ENCODE measurements around the gene CLNK.

CLNK gene

DNA sequence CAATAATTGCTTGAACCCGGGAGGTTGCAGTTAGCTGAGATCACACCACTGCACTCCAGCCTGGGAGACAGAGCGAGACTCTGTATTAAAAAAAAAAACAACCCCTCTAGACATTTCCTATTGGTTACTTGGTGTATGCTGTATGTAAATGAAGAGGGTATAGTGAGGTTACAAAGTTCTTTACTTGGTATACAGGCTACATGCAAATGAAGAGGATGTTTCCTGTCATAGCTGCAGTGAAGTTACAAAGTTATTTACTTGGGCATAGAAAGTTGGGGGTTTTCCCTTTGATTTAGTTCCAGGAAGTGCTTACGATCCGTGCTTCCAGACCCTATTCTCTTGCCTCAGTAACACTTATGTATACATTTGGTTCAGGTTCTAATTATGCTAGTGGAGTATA is 38.4 kb upstream of the CLNK start:
- H3K27me3 ChIP-seq (ENCODE audit: low read depth, low read length), result no peaks in the 10 kb centered on the region
- no peaks in the 10 kb centered on the region for H3K36me3 ChIP-seq (ENCODE audit: control insufficient read depth in 1 of 2, insufficient read depth in 2 of 2, low read length in 2 of 2)
- H3K9me3 ChIP-seq (ENCODE audit: control insufficient read depth in 1 of 2, low read length in 2 of 2), result no peaks in the 10 kb centered on the region
- H3K27ac ChIP-seq (ENCODE audit: low read length), result no peak overlapping the region
- no peak overlapping the region for H3K4me3 ChIP-seq (ENCODE audit: low read depth in 1 of 2, low read length in 2 of 2)
- H3K4me1 ChIP-seq (ENCODE audit: control insufficient read depth in 1 of 2, insufficient read depth in 2 of 2, low read length in 2 of 2), result no peaks in the 10 kb centered on the region

GRCh38 chr4:10721616-10722015 is 37.0 kb upstream of the CLNK start:
- no peaks in the 10 kb centered on the region for H3K4me1 ChIP-seq (ENCODE audit: control insufficient read depth in 1 of 2, insufficient read depth in 2 of 2, low read length in 2 of 2)
- no peak overlapping the region for H3K4me3 ChIP-seq (ENCODE audit: low read depth in 1 of 2, low read length in 2 of 2)
- H3K27ac ChIP-seq (ENCODE audit: low read length), result no peak overlapping the region
- no peaks in the 10 kb centered on the region for H3K9me3 ChIP-seq (ENCODE audit: control insufficient read depth in 1 of 2, low read length in 2 of 2)
- H3K36me3 ChIP-seq (ENCODE audit: control insufficient read depth in 1 of 2, insufficient read depth in 2 of 2, low read length in 2 of 2), result no peaks in the 10 kb centered on the region
- no peaks in the 10 kb centered on the region for H3K27me3 ChIP-seq (ENCODE audit: low read depth, low read length)

DNA sequence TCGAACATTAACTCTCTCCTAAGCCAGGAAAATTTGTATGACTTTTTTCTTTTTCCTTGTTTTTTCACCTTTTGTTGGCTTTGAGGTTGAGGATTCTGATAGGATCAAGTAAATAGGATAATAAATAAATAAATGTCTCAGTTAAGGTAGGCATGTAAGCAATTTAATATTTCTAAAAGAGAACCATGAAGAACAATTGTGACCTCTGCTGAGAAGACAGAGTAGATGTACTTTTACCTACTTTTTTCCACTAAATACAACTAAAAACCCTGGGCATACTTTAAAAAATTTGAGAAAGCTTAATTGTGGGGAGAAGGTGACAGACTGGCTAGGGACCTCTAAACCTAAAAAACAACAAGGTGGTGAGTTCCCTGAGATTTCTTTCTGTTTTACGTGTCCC is 31.6 kb upstream of the CLNK start:
- H3K4me1 ChIP-seq (ENCODE audit: control insufficient read depth in 1 of 2, insufficient read depth in 2 of 2, low read length in 2 of 2), result no peaks in the 10 kb centered on the region
- no peak overlapping the region for H3K4me3 ChIP-seq (ENCODE audit: low read depth in 1 of 2, low read length in 2 of 2)
- H3K36me3 ChIP-seq (ENCODE audit: control insufficient read depth in 1 of 2, insufficient read depth in 2 of 2, low read length in 2 of 2), result no peaks in the 10 kb centered on the region

GRCh38 chr4:10715696-10716095 is 31.1 kb upstream of the CLNK start:
- H3K27ac ChIP-seq (ENCODE audit: low read length), result no peak overlapping the region
- no peaks in the 10 kb centered on the region for H3K9me3 ChIP-seq (ENCODE audit: control insufficient read depth in 1 of 2, low read length in 2 of 2)
- no peaks in the 10 kb centered on the region for H3K36me3 ChIP-seq (ENCODE audit: control insufficient read depth in 1 of 2, insufficient read depth in 2 of 2, low read length in 2 of 2)
- no peaks in the 10 kb centered on the region for H3K27me3 ChIP-seq (ENCODE audit: low read depth, low read length)
- no peaks in the 10 kb centered on the region for H3K4me1 ChIP-seq (ENCODE audit: control insufficient read depth in 1 of 2, insufficient read depth in 2 of 2, low read length in 2 of 2)
- no peak overlapping the region for H3K4me3 ChIP-seq (ENCODE audit: low read depth in 1 of 2, low read length in 2 of 2)

More for the DNA sequence above, 31.6 kb upstream of the CLNK start:
- H3K27ac ChIP-seq (ENCODE audit: low read length), result no peak overlapping the region
- no peaks in the 10 kb centered on the region for H3K9me3 ChIP-seq (ENCODE audit: control insufficient read depth in 1 of 2, low read length in 2 of 2)
- H3K27me3 ChIP-seq (ENCODE audit: low read depth, low read length), result no peaks in the 10 kb centered on the region

DNA sequence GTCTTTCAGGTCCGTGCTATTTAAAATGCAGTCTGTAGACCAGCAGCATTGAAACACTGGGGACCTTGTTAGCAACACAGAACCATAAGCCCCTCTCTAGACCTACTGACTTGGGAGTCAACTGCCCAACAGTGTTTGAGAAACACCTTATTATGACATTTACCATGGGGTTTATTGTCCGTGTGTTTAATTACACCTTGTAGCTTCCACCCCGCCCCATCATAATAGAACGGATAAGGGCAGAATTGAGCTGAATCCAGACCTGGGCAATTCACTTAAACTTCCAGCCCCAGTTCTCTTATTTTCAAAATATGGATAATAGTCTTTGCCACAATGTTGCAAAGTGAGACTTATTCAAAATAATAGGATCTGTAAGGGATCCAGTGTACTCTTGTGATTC is 30.6 kb upstream of the CLNK start:
- no peak overlapping the region for H3K4me3 ChIP-seq (ENCODE audit: low read depth in 1 of 2, low read length in 2 of 2)
- H3K9me3 ChIP-seq (ENCODE audit: control insufficient read depth in 1 of 2, low read length in 2 of 2), result no peaks in the 10 kb centered on the region
- H3K27ac ChIP-seq (ENCODE audit: low read length), result no peak overlapping the region
- no peaks in the 10 kb centered on the region for H3K36me3 ChIP-seq (ENCODE audit: control insufficient read depth in 1 of 2, insufficient read depth in 2 of 2, low read length in 2 of 2)
- H3K27me3 ChIP-seq (ENCODE audit: low read depth, low read length), result no peaks in the 10 kb centered on the region
- no peaks in the 10 kb centered on the region for H3K4me1 ChIP-seq (ENCODE audit: control insufficient read depth in 1 of 2, insufficient read depth in 2 of 2, low read length in 2 of 2)

DNA sequence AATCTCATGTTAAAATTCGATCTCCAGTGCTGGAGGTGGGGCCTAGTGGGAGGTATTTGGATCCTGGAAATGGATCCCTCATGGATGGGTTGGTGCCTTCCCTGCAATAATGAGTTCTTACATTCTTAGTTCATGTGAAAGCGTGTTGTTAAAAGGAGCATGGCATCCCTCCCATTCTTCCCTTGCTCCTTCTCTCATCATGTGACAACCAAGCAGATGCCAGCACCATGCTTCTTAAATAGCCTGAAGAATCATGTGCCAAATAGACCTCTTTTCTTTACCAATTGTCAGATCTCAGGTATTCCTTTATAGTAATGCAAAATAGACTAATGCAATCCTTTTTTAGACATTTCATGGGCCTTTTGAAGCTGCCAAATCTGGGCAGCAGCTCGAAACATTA is 29.0 kb upstream of the CLNK start:
- Histone ChIP-seq H3K27me3 (ENCODE audit: low read depth, low read length) (no peaks in the 10 kb centered on the region), H3K4me1 (ENCODE audit: control insufficient read depth in 1 of 2, insufficient read depth in 2 of 2, low read length in 2 of 2) (no peaks in the 10 kb centered on the region), H3K4me3 (ENCODE audit: low read depth in 1 of 2, low read length in 2 of 2) (no peak overlapping the region), H3K9me3 (ENCODE audit: control insufficient read depth in 1 of 2, low read length in 2 of 2) (no peaks in the 10 kb centered on the region), H3K36me3 (ENCODE audit: control insufficient read depth in 1 of 2, insufficient read depth in 2 of 2, low read length in 2 of 2) (no peaks in the 10 kb centered on the region), H3K27ac (ENCODE audit: low read length) (no peak overlapping the region)

DNA sequence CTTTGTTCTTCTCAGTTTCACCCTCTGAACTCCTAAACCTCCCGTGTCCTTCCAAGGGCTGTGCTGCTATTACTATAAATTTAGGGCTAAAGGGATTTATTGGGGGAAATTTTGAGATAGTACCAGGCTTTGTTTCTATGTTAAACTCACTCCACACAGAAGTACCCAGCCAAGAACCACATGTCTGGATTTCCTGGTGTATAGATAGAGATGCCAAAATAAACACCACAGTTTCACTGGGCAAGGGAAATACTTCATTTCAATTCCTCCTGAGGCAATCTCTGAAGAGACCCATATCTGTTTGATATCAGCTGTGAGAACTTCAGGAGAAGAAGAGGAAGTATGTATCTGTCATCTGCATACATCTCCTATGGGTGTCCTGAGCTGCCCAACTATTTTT is 21.7 kb upstream of the CLNK start:
- Histone ChIP-seq H3K27ac (ENCODE audit: low read length) (no peak overlapping the region), H3K9me3 (ENCODE audit: control insufficient read depth in 1 of 2, low read length in 2 of 2) (no peaks in the 10 kb centered on the region), H3K4me1 (ENCODE audit: control insufficient read depth in 1 of 2, insufficient read depth in 2 of 2, low read length in 2 of 2) (no peaks in the 10 kb centered on the region), H3K27me3 (ENCODE audit: low read depth, low read length) (no peaks in the 10 kb centered on the region), H3K4me3 (ENCODE audit: low read depth in 1 of 2, low read length in 2 of 2) (no peak overlapping the region), H3K36me3 (ENCODE audit: control insufficient read depth in 1 of 2, insufficient read depth in 2 of 2, low read length in 2 of 2) (no peaks in the 10 kb centered on the region)

DNA sequence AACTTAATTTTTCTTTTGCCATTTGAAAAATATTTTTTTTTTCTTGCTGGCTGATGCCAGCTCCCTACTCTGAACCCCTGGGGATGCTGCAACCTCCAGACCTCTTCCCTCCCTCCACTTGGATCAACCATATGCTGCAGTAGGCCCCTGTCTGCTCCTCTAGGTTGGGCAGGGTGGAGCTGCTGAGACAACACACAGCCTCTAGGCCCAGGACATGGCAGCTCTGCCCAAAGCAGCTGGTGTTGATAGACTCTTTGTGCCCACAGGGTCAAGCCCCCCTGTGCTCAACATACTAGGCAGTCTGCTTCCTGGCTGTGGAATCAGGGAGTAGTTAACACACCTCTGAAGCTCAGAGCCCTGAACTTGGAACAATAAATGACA is 19.9 kb upstream of the CLNK start:
- no peaks in the 10 kb centered on the region for H3K4me1 ChIP-seq (ENCODE audit: control insufficient read depth in 1 of 2, insufficient read depth in 2 of 2, low read length in 2 of 2)
- H3K27me3 ChIP-seq (ENCODE audit: low read depth, low read length), result no peaks in the 10 kb centered on the region
- no peaks in the 10 kb centered on the region for H3K9me3 ChIP-seq (ENCODE audit: control insufficient read depth in 1 of 2, low read length in 2 of 2)
- no peak overlapping the region for H3K4me3 ChIP-seq (ENCODE audit: low read depth in 1 of 2, low read length in 2 of 2)
- H3K27ac ChIP-seq (ENCODE audit: low read length), result no peak overlapping the region
- H3K36me3 ChIP-seq (ENCODE audit: control insufficient read depth in 1 of 2, insufficient read depth in 2 of 2, low read length in 2 of 2), result no peaks in the 10 kb centered on the region

GRCh38 chr4:10703766-10704429 is 19.3 kb upstream of the CLNK start:
- H3K4me3 ChIP-seq (ENCODE audit: low read depth in 1 of 2, low read length in 2 of 2), result no peak overlapping the region
- no peaks in the 10 kb centered on the region for H3K4me1 ChIP-seq (ENCODE audit: control insufficient read depth in 1 of 2, insufficient read depth in 2 of 2, low read length in 2 of 2)
- no peak overlapping the region for H3K27ac ChIP-seq (ENCODE audit: low read length)
- H3K9me3 ChIP-seq (ENCODE audit: control insufficient read depth in 1 of 2, low read length in 2 of 2), result no peaks in the 10 kb centered on the region
- H3K27me3 ChIP-seq (ENCODE audit: low read depth, low read length), result no peaks in the 10 kb centered on the region
- no peaks in the 10 kb centered on the region for H3K36me3 ChIP-seq (ENCODE audit: control insufficient read depth in 1 of 2, insufficient read depth in 2 of 2, low read length in 2 of 2)

- H3K36me3 ChIP-seq (ENCODE audit: control insufficient read depth in 1 of 2, insufficient read depth in 2 of 2, low read length in 2 of 2), result no peaks in the 10 kb centered on the region
- no peaks in the 10 kb centered on the region for H3K4me1 ChIP-seq (ENCODE audit: control insufficient read depth in 1 of 2, insufficient read depth in 2 of 2, low read length in 2 of 2)
- H3K27me3 ChIP-seq (ENCODE audit: low read depth, low read length), result no peaks in the 10 kb centered on the region
- H3K9me3 ChIP-seq (ENCODE audit: control insufficient read depth in 1 of 2, low read length in 2 of 2), result peaks cover 0 to 4% of the 10 kb centered on the region in 2 donors
- no peak overlapping the region for H3K4me3 ChIP-seq (ENCODE audit: low read depth in 1 of 2, low read length in 2 of 2)
- H3K27ac ChIP-seq (ENCODE audit: low read length), result no peak overlapping the region
These were observed 18.6 kb upstream of the CLNK start for GRCh38 chr4:10703156-10703555.

DNA sequence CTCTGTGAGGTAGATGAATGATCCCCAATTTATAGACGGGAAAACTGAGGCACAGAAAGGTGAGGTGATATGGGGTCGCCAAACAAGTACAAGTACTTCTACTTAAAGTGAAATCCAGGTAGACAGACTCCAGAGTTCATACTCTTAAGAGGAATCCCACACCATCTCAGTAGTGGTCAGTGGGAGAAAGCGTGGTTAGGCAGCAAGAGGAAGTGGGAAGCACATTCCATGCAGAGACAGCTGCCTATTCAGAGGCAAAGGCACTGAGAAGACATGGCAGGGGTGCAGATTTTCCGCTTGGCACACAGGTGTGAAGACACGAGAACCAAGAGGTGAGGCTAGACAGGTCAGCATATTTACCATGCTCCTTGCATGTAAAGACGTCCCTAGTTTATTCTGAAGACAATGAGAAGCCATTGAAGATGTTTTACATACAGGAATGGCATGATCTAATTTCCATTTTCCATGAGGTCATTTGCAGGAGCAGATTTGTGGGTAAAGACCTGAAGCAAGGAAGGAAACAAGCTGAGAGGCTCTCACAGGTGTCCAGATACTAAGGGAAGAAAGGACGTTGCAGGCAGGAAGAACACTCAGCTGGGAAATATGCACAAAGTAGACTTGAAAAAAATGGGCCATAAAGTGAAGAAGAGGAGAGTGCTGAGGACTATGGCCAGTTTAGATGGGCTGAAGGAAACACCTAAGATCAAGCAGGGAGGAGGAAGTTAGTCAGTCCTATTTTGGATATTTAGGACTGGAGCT is 17.3 kb upstream of the CLNK start:
- H3K27ac ChIP-seq (ENCODE audit: low read length), result no peak overlapping the region
- H3K36me3 ChIP-seq (ENCODE audit: control insufficient read depth in 1 of 2, insufficient read depth in 2 of 2, low read length in 2 of 2), result no peaks in the 10 kb centered on the region
- H3K4me3 ChIP-seq (ENCODE audit: low read depth in 1 of 2, low read length in 2 of 2), result no peak overlapping the region
- no peaks in the 10 kb centered on the region for H3K4me1 ChIP-seq (ENCODE audit: control insufficient read depth in 1 of 2, insufficient read depth in 2 of 2, low read length in 2 of 2)
- H3K9me3 ChIP-seq (ENCODE audit: control insufficient read depth in 1 of 2, low read length in 2 of 2), result peaks cover 0 to 4% of the 10 kb centered on the region in 2 donors
- H3K27me3 ChIP-seq (ENCODE audit: low read depth, low read length), result no peaks in the 10 kb centered on the region

DNA sequence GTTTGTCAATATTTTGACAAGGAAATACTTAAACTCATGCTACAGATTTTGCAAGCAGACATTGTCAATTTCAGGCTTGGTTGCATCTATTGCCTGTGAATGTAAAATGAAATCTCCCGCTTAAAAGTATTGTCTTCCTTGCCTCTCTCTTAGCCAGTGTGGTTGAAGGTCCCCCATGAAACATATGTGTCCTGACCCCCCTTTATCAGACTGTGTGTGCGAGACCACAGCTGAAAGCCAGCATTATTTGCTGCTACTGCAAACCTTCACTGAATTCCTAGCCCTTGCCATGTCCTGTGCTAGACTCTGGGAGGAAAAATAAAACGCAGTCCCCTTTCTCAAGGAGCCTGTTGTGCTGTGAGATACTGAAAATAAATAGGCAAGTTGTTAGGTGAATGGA is 16.6 kb upstream of the CLNK start:
- H3K27me3 ChIP-seq (ENCODE audit: low read depth, low read length), result no peaks in the 10 kb centered on the region
- no peaks in the 10 kb centered on the region for H3K36me3 ChIP-seq (ENCODE audit: control insufficient read depth in 1 of 2, insufficient read depth in 2 of 2, low read length in 2 of 2)
- peaks cover 0 to 4% of the 10 kb centered on the region in 2 donors for H3K9me3 ChIP-seq (ENCODE audit: control insufficient read depth in 1 of 2, low read length in 2 of 2)
- no peak overlapping the region for H3K27ac ChIP-seq (ENCODE audit: low read length)
- no peak overlapping the region for H3K4me3 ChIP-seq (ENCODE audit: low read depth in 1 of 2, low read length in 2 of 2)
- H3K4me1 ChIP-seq (ENCODE audit: control insufficient read depth in 1 of 2, insufficient read depth in 2 of 2, low read length in 2 of 2), result no peaks in the 10 kb centered on the region

Measured in muscle layer of duodenum (tissue), 2 donors.